Right ventricle myocardium inferior (tissue), 1 donor: ENCODE results near the gene ZBTB3. TPM values are rescaled to one million over a fixed set of nuclear protein-coding genes. Genes with fewer than 3 reads are reported as not detected.
"Not testable (repeated sequence)": the region's sequence is repeated elsewhere in the genome, so short reads cannot be mapped to it uniquely, and the experiment has no call there.

Experiments used
- ATAC-seq: fragments of 200-7000 bp; cut with Tn5 transposase; one replicate; pipeline ENCODE4 v1.9.1; 2020; ENCODE audit warnings: mild to moderate bottlenecking, moderate library complexity
- DNase-seq: peaks from one replicate; pipeline ENCODE4 v3.0.0; 2021; ENCODE audit errors: missing footprints
- intact Hi-C: fragments of 100-400 bp; cut with DNase I; formaldehyde crosslinking; loops from one replicate; pipeline ENCODE4 v1.11.0; 2022
- microRNA-seq: library from miRNA; unstranded; fragments of <30 nt; microRNA quantifications from one replicate; pipeline ENCODE4 v1.2.0, GENCODE V29; 2020
- total RNA-seq: library from RNA; stranded (reverse); fragmentation: NEBNext Ultra II Directional; extraction: Animal tissue kit (Norgen Biotek cat#: 25700); gene quantifications from one replicate; pipeline ENCODE4 v1.2.1, GENCODE V29; 2021
- donor health status: DM: no; HTN: yes; CAD: no; lungs with severe emphysema.

The ZBTB3 gene
- total RNA-seq, 1 donor from 2014 or later: 11.5 TPM

DNA sequence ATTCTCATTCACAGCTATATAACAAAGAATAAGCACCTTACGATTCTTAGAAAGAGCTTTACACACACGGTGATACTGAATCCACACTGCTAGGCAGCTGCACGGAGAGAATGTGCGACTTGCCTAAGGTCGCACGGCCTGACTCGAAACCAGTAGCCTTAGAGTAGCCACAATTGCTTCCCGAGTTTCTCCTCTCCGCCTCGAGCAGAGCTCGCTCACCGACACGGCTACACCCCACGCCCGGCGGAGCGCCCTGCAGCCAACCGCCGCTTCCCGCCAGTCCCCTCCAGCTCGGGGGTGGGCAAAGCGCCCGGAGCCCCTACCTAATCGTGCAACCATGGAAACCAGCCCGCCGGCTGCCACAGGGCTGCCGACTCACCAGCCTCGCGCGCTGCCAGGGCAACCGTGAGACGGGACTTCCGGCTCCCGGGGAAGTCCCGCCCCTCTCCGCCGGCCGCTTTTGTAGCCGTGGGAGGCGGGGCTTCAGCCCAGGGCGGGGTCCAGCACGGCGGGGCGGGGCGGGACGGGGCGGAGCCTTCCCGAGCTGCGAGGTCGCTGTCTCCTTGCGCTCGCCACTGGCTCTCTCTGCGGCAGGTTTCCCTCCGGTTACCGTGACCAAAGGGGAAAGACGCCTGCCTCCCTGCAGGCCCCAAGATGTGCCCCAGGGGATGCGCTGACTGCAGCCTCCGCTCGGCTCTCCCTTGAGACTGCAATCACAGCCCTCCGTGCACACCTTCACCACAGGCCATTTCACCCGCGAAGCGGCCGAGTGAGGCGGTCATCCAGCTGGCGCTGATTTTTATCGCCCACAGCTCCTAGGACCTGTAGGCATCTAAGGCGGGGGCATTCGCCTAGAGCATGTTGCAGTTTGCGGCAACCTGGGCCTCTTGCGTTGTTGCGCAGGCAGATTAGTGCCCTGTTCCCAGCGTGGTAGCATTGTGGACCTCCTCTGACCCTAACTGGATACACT, 47.8 kb downstream of the ZBTB3 start:
- ATAC-seq (peak; percentile 88), DNase-seq (peak; percentile 98)
- intact Hi-C loops: loop anchor here (5.0 to 10.0 kb wide), 2 partner anchors 39 to 111 kb away; partner anchors contain the start of genes C11orf98, CSKMT and TUT1

- ATAC-seq: no peak
- intact Hi-C loops: loop anchor here (5.0 to 10.0 kb wide), 2 partner anchors 38 to 111 kb away; partner anchors contain the start of genes C11orf98, CSKMT and TUT1
- no peak for DNase-seq
Measured at GRCh38 chr11:62705413-62705812, 48.5 kb downstream of the ZBTB3 start.

DNA sequence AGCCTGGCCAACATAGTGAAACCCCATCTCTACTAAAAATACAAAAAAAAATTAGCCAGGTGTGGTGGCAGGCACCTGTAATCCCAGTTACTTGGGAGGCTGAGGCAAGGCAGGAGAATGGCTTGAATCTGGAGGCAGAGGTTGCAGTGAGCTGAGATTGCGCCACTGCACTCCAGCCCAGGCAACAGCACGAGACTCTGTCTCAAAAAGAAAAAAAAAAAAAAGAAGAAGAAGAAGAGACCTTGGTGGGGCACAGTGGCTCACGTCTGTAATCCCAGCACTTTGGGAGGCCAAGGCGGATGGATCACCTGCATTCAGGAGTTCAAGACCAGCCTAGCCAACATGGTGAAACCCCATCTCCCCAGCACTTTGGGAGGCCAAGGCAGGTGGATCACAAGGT, 50.0 kb downstream of the ZBTB3 start:
- ATAC-seq, DNase-seq: not testable (repeated sequence)
- intact Hi-C loops: loop anchor here (10.0 kb wide), 1 partner anchor 109 kb away; the partner anchor contains the start of gene TUT1

DNA sequence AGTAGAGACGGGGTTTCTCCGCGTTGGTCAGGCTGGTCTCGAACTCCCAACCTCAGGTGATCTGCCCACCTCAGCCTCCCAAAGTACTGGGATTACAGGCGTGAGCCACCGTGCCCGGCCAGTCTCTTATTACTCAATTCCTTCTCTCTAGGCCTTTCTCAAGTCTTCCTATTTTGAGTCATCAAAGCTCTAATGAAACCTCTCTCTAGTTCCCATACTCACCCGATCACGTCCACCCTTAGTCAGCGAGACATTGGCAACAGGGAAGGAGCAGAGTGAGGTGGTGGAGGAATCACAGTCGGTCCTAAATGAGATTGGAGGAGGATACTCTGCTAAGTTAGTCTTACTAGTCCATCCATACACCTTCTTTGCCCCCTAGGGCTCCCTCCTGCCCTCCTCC, 51.7 kb downstream of the ZBTB3 start:
- DNase-seq: no peak
- intact Hi-C loops: loop anchor here (10.0 kb wide), 1 partner anchor 107 kb away; the partner anchor contains the start of gene TUT1
- ATAC-seq: no peak

Small RNA genes within 50 kb of the gene (microRNA-seq; reads per million reads assigned to microRNA genes)
- gene MIR6514: 1.1 reads per million
- gene MIR6748: not detected

Other genes starting within 250 kb of the ZBTB3 start
- gene AHNAK, start 207.4 kb downstream of the ZBTB3 start, total RNA-seq: 332 TPM
- gene EEF1G, start 180.3 kb downstream of the ZBTB3 start, total RNA-seq: 907 TPM
- 13.7 TPM for gene TUT1, start 162.6 kb downstream of the ZBTB3 start, total RNA-seq
- 34.1 TPM for gene MTA2, start 152.3 kb downstream of the ZBTB3 start, total RNA-seq
- gene EML3, start 141.4 kb downstream of the ZBTB3 start, total RNA-seq: 16.4 TPM
- gene ROM1, start 140.9 kb downstream of the ZBTB3 start, total RNA-seq: 2.4 TPM
- 12.8 TPM for gene B3GAT3, start 132.2 kb downstream of the ZBTB3 start, total RNA-seq
- 105 TPM for gene GANAB, start 107.5 kb downstream of the ZBTB3 start, total RNA-seq
- gene INTS5, start 100.9 kb downstream of the ZBTB3 start, total RNA-seq: 9.6 TPM
- 33.0 TPM for gene C11orf98, start 89.0 kb downstream of the ZBTB3 start, total RNA-seq
- 4.9 TPM for gene CSKMT, start 88.8 kb downstream of the ZBTB3 start, total RNA-seq
- gene UQCC3, start 82.5 kb downstream of the ZBTB3 start, total RNA-seq: 8.1 TPM
- 1.8 TPM for gene LBHD1, start 81.9 kb downstream of the ZBTB3 start, total RNA-seq
- 88.9 TPM for gene UBXN1, start 75.1 kb downstream of the ZBTB3 start, total RNA-seq
- gene LRRN4CL, start 64.6 kb downstream of the ZBTB3 start, total RNA-seq: 4.5 TPM
- gene BSCL2, start 46.7 kb downstream of the ZBTB3 start, total RNA-seq: 23.0 TPM
- gene GNG3, start 46.5 kb downstream of the ZBTB3 start, total RNA-seq: not detected
- gene HNRNPUL2, start 26.7 kb downstream of the ZBTB3 start, total RNA-seq: 33.8 TPM
- gene TTC9C, start 25.7 kb downstream of the ZBTB3 start, total RNA-seq: 14.1 TPM
- gene POLR2G, start 7.4 kb upstream of the ZBTB3 start, total RNA-seq: 38.2 TPM
- 8.2 TPM for gene TAF6L, start 17.2 kb upstream of the ZBTB3 start, total RNA-seq
- 21.6 TPM for gene TMEM179B, start 33.2 kb upstream of the ZBTB3 start, total RNA-seq
- 18.0 TPM for gene TMEM223, start 37.8 kb upstream of the ZBTB3 start, total RNA-seq
- 42.7 TPM for gene NXF1, start 51.3 kb upstream of the ZBTB3 start, total RNA-seq
- 18.5 TPM for gene STX5, start 77.9 kb upstream of the ZBTB3 start, total RNA-seq
- gene TEX54, start 78.7 kb upstream of the ZBTB3 start, total RNA-seq: not detected
- gene WDR74, start 85.4 kb upstream of the ZBTB3 start, total RNA-seq: 25.4 TPM
- 39.7 TPM for gene SLC3A2, start 126.7 kb upstream of the ZBTB3 start, total RNA-seq
- gene CHRM1, start 167.2 kb upstream of the ZBTB3 start, total RNA-seq: not detected
- gene SLC22A6, start 230.8 kb upstream of the ZBTB3 start, total RNA-seq: not detected